GM19023 (cell line): ENCODE measurements around the gene POLR1E.
"Not testable (repeated sequence)": the region's sequence is repeated elsewhere in the genome, so short reads cannot be mapped to it uniquely, and the experiment has no call there.

Experiments
- ATAC-seq: cut with Tn5 transposase; IDR thresholded peaks from one replicate; pipeline ENCODE4 v1.9.1; 2021; ENCODE audit warnings: mild to moderate bottlenecking, moderate library complexity; ENCODE audit not compliant: unreplicated experiment

Gene POLR1E

DNA sequence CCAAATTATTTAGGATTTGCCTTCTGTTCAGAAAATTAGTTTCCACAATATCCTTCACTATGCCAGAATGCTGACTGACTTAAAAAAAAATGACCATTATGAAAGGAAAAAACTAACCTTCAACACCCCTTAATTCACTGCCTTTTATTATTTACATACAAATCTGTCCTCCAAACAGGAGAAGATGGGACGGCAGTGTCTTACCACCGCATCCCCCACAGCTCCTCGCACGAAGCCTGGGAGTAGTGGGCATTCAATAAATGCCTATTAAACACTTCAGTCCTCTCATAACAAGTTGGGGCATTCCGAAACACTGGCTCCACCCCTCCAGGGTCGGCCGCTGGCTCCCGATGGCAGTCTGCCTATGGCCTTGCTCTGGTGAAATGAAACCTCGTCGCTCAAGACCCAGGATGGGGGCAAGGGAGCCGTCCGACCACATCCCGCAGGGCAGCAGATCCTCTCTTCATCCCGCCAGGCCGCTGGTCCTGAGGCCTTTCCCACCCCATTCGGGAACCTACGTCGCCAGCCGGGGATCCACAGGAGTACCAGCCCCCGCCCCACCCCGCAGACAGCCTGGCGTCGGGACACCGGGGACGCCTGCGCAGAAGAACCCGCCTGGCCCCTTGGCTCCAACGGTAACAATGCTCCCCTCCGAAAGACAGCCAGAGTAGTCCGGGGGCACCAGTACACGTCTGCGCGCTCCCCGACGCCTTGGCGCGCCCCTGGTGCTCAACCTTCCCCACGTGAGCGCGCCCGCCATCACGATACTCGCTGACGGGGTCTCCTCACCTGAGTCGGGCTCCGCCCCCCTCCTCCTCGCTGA is 21.1 kb upstream of the POLR1E start:
- peak; percentile 24 for ATAC-seq

- ATAC-seq: peak; percentile 79
Observed at GRCh38 chr9:37465249-37466036, 20.3 kb upstream of the POLR1E start, which contains the start of gene ZBTB5. Gene ZBTB5 (minus strand): TSS chr9:37465450. CDS start chr9:37442551, 22,899 bp downstream.

GRCh38 chr9:37466037-37466709 is 19.6 kb upstream of the POLR1E start:
- peak; percentile 9 for ATAC-seq

GRCh38 chr9:37467530-37467929 is 18.2 kb upstream of the POLR1E start:
- not testable (repeated sequence) for ATAC-seq

DNA sequence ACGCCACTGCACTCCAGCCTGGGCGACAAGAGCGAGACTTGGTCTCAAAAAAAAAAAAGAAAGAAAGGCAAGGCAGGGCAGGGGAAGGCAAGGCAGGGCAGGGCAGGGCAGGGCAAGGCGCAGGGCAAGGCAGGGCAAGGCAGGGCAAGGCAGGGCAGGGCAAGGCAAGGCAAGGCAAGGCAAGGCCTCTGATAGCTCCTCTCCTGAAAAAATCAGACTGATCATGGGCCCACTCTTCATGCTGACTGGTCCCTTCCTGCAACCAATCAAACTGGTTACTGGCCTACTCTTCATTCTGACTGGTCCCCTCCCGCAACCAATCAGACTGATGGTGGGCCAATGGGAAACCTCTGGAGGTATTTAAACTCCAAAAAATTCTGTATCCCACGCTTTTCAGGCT is 17.1 kb upstream of the POLR1E start:
- no peak for ATAC-seq

- ATAC-seq: no peak
Observed at GRCh38 chr9:37471942-37472684, 13.6 kb upstream of the POLR1E start.

- not testable (repeated sequence) for ATAC-seq
Observed at GRCh38 chr9:37473982-37474381, 11.8 kb upstream of the POLR1E start.

- ATAC-seq: no peak
Observed at GRCh38 chr9:37474438-37474837, 11.3 kb upstream of the POLR1E start.

DNA sequence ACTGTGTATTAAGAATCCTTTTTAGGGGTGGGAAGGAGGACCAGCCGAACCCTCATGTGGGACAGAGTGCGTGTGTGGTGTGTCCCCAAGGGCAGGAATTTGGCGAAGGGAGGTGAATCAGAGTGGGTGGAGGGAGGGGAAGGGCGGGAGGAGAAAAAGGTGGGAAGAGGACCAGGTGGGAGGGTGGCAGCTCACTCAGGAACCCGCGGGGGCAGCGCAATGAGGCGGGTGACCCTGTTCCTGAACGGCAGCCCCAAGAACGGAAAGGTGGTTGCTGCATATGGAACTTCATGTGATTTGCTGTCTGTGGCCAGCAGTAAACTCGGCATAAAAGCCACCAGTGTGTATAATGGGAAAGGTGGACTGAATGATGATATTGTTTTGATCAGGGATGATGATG is 8.8 kb upstream of the POLR1E start:
- no peak for ATAC-seq

DNA sequence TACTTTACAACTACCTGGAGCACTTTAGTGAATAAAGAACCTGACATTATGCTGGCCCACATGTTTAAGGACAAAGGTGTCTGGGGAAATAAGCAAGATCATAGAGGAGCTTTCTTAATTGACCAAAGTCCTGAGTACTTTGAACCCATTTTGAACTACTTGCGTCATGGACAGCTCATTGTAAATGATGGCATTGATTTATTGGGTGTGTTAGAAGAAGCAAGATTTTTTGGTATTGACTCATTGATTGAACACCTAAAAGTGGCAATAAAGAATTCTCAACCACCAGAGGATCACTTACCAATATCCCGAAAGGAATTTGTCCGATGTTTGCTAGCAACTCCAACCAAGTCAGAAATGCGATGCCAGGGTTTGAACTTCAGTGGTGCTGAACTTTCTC is 8.3 kb upstream of the POLR1E start:
- ATAC-seq: not testable (repeated sequence)

DNA sequence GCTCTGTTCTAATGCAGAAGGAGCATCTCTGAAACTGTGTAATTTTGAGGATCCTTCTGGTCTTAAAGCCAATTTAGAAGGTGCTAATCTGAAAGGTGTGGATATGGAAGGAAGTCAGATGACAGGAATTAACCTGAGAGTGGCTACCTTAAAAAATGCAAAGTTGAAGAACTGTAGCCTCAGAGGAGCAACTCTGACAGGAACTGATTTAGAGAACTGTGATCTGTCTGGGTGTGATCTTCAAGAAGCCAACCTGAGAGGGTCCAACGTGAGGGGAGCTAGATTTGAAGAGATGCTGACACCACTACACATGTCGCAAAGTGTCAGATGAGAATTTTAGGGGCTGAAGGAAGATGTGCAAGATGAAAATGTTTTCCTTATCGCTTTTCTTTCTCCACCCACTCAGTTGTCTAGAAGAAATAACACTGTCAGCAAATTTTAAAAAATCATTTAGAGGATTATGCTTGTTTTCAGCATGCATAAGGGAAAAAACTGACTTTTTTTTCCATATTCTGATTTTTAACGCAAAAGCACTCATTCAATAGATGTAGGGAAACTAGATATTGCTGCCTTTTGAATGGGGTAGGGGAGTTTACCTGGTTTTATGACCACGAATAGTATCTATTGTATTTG is 7.6 kb upstream of the POLR1E start:
- ATAC-seq: not testable (repeated sequence)

DNA sequence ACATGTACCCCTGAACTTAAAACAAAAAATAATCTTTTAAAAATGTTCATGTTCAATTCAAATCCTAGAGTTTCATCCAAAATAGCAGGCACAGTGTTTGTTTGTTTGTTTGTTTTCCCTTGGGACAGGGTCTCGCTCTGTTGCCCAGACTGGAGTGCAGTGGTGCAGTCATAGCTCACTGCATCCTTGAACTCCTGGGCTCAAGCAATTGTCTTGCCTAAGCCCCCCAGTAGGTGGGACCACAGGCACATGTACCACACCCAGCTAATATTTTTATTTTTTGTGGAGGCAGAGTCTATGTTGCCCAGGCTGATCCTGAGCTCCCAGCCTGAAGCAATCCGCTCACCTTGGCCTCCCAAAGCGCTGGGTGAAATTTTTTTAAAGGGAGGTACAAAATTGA is 5.0 kb upstream of the POLR1E start:
- ATAC-seq: no peak

DNA sequence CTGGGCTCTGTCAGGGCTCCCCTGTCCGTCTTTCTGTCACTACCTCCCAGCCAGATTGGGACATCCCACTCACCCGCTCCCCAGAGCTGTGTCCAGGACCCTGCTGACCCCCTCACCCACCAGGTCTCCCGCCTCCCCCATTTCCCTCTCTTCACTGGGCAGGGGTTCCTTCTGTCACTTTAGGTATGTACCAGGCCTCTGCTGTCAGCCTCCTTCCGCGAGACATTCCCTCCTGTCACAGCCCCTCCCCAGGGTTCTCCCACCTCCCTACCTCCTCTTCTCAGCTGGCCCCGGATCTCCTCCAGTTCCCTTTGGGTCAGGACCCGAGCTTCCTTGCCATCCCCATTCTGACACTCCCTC is 488 bp downstream of the POLR1E start:
- ATAC-seq: no peak

DNA sequence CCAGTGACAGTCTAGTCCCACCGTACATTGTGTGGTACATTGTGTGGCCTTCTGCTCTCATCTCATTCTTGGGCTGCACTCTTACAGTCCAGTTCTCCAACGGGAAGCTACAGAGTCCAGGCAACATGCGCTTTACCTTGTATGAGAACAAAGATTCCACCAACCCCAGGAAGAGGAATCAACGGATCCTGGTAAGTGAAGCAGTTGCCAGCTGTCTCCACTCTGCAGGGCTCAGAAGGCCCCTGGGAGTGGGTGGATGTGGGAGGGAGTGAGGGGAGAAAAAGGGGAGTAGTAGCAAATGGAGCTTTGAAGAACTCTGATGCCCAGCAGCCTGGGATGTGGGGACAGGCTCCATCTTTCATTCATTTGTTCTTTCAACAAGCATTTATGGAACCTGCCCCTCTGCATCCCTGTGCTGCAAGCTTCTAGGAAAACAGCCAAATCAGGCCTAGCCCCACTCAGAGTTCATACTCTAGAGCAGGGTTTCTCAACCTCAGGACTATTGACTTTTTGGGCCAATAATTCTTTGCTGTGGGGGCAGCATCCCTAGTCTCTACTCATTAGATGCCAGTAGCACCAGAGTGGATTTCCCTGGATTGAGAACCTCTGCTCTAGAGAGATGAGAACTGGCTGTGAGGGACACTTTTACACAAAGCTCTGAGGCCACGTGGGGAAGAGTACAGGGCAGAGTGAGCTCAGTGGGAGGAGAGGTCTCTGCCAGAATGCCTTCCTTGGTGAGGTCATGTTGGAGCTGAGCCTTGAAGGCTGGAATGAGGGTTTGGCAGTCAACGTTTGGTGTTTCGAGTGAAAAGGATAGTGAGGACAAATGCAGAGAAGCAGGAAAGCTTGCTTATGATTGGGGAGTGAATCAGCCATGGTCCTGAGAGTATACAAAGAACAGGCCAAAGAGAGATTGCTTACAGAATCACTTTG is 1.1 kb downstream of the POLR1E start:
- no peak for ATAC-seq

DNA sequence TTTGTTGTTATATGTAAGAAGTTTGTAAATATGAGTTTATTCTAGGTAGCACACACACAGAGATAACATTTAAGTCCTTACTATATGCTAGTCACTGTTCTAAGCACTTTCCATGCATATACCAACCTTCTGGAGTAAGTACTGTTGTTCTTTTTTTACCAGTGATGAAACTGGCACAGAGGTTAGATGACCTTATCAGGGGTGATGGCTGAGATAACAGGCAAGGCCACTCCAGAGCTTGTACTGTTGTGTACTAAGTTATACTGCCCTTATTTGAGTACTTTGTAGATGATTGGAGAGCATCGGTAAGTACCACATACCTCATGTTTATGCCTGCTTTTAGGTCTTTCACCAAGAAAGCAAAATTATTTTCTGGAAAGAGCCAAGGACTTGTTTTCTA is 6.2 kb downstream of the POLR1E start:
- no peak for ATAC-seq

DNA sequence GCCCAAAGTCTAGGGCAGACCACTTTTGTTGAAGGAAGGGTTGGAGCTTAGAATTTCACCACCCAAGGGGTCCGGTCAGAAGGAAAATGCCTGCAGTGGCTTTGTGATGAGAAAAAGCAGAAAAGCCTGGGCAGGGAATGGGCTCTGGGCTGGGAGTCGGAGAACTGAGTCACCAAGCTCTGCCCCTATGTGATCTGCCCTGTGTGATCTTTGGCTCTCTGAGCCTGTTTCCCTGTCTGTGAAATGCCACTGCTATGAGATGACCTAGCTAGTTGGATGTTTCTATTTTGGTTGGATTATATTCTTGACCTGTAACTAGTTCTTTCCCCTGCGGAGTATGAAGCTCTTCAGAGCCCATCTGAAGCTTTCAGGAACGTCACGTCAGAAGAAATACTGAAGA is 9.8 kb downstream of the POLR1E start:
- ATAC-seq: no peak

DNA sequence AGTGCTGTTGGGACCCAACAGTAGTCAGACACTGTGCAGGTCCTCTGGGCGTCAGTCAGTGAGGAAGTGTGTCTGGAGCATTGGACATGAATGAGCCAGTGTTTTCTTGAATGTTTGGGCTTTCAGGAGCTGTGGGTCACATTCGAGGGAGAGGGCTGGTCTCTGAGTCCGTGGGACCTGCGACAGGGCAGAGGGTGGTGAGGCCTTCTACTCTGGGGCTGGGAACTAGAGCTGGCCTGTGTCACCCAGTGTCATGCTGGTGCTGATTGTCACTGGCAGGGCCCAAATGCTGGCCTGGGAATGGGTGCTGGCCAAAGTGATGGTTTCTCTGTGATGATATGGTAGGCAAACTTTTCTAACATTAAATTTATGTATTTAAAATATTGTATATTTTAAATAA is 10.3 kb downstream of the POLR1E start:
- no peak for ATAC-seq

- ATAC-seq: no peak
Observed at GRCh38 chr9:37497320-37497719, 11.6 kb downstream of the POLR1E start.

- no peak for ATAC-seq
Observed at GRCh38 chr9:37498457-37498856, 12.7 kb downstream of the POLR1E start.
